GM12801 (cell line): Measurements from ENCODE around the gene BDH1.

Experiments used
- TF ChIP-seq, protein P1 (sequence below): IDR thresholded peaks from one replicate; pipeline ENCODE4 v1.5.1; 2011; ENCODE audit warnings: control low read depth; ENCODE audit not compliant: insufficient read length; ENCODE audit errors: extremely low read depth

Gene BDH1

GRCh38 chr3:197533396-197533795, 22.4 kb downstream of the BDH1 start:
- TF ChIP-seq, protein P1, sequence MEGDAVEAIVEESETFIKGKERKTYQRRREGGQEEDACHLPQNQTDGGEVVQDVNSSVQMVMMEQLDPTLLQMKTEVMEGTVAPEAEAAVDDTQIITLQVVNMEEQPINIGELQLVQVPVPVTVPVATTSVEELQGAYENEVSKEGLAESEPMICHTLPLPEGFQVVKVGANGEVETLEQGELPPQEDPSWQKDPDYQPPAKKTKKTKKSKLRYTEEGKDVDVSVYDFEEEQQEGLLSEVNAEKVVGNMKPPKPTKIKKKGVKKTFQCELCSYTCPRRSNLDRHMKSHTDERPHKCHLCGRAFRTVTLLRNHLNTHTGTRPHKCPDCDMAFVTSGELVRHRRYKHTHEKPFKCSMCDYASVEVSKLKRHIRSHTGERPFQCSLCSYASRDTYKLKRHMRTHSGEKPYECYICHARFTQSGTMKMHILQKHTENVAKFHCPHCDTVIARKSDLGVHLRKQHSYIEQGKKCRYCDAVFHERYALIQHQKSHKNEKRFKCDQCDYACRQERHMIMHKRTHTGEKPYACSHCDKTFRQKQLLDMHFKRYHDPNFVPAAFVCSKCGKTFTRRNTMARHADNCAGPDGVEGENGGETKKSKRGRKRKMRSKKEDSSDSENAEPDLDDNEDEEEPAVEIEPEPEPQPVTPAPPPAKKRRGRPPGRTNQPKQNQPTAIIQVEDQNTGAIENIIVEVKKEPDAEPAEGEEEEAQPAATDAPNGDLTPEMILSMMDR: no peak

- TF ChIP-seq, protein P1: no peak
These were observed 23.4 kb downstream of the BDH1 start for GRCh38 chr3:197532388-197532787.

DNA sequence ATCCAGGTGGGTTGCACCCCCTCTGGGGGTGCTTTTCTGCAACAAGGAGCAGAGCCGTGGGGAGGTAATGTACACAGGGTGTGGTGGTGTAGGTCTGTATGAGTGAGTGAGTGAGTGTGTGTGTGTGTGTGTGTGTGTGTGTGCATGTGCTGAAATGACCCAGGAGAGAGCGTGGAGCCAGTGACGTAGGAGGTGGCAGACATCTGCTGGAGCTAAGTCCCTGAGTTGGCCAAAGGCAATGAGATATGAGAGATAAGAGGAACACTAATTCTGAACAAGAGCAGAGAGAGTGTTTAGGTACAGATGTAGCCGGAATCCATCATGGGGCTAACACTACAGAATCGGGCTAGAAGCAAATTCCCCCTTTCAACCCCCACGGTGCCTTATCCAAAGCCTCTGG, 27.6 kb downstream of the BDH1 start:
- TF ChIP-seq, protein P1: no peak

DNA sequence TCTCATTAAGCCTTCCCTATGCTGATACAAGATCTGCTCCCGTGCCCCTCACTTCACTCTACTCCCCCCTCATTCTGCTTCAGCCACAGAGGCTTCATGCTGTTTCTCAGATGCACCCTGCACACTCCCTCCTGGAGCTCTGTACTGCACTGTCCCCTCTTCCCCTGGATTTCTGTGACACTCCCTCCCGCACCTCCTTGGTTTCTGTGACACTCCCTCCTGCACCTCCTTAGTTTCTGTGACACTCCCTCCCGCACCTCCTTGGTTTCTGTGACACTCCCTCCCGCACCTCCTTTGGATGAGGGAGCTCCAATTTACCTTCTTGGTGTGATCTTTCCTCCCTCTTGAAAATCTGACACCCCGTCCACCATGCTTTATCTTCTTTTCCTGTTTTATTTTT, 28.2 kb downstream of the BDH1 start:
- TF ChIP-seq, protein P1: no peak

DNA sequence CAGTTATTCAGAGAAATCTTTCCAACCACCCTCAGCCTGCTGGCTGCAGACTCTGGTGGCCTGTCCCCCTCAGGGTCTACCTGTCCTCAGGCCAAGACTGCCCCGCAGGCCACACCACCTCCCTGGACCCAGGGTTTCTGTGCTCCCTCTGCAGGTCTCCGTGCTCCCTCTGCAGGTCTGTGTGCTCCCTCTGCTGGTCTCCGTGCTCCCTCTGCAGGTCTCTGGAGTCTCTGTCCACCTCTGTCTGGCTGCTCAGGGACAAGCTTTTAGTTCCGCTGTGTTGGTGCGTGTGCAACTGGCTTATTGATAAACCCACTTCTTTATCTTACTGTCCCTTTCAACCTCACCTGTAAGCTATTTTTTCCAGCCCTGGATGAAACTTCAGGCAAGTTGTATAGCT, 30.1 kb downstream of the BDH1 start:
- TF ChIP-seq, protein P1: no peak

- TF ChIP-seq, protein P1: no peak
These were observed 31.6 kb downstream of the BDH1 start for GRCh38 chr3:197524128-197524527.

DNA sequence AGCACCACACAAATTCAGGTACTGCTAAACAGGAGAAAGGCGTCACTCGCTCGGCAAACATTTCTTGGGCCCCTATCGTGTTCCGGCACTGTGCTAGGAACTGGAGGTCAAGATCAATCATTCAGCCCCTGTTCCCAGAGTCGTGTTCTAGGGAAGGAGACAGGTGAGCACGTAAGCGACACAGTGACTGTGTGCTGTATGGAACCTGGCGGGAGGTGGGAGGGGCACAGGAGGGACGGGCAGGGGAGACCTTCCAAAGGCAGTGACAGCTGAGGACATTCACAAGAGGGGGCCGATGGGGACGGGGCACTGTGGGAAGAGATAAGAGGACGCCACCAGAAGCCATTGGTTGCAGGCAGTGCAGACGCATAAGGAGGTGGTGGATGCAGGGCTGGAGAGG, 32.2 kb downstream of the BDH1 start:
- TF ChIP-seq, protein P1: no peak
